ENCODE measurements around the gene ZDHHC22.

ZDHHC22 gene

GRCh38 chr14:77154421-77154820 lies 12.8 kb upstream of the ZDHHC22 start:
- peaks cover 31% of the 10 kb centered on the region for H3K27me3 ChIP-seq (replicated peaks; ENCODE audit: control insufficient read depth, insufficient read depth, low read length)
- H3K9ac ChIP-seq (ENCODE audit: low read length) = no peak overlapping the region
- no peaks in the 10 kb centered on the region for H3K9me3 ChIP-seq (ENCODE audit: control insufficient read depth, low read length)
- H3K36me3 ChIP-seq (ENCODE audit: control insufficient read depth, insufficient read depth, low read length, severe bottlenecking) = no peaks in the 10 kb centered on the region
- H3K4me1 ChIP-seq (ENCODE audit: control insufficient read depth, insufficient read depth, low read length) = peaks cover 9% of the 10 kb centered on the region
- DNase-seq (ENCODE audit: low read depth) = no peak
- H3K4me3 ChIP-seq (ENCODE audit: low read length) = no peak overlapping the region

- Histone ChIP-seq H3K4me1 (ENCODE audit: control insufficient read depth, insufficient read depth, low read length) (peaks cover 9% of the 10 kb centered on the region), H3K9me3 (ENCODE audit: control insufficient read depth, low read length) (no peaks in the 10 kb centered on the region), H3K27me3 (replicated peaks; ENCODE audit: control insufficient read depth, insufficient read depth, low read length) (peaks cover 31% of the 10 kb centered on the region), H3K36me3 (ENCODE audit: control insufficient read depth, insufficient read depth, low read length, severe bottlenecking) (no peaks in the 10 kb centered on the region), H3K9ac (ENCODE audit: low read length) (no peak overlapping the region), H3K4me3 (ENCODE audit: low read length) (no peak overlapping the region)
- DNase-seq (ENCODE audit: low read depth) = no peak
These were observed 12.2 kb upstream of the ZDHHC22 start for GRCh38 chr14:77153802-77154201.

- no peak overlapping the region for H3K4me3 ChIP-seq (ENCODE audit: low read length)
- no peak overlapping the region for H3K9ac ChIP-seq (ENCODE audit: low read length)
- peaks cover 32% of the 10 kb centered on the region for H3K27me3 ChIP-seq (replicated peaks; ENCODE audit: control insufficient read depth, insufficient read depth, low read length)
- H3K9me3 ChIP-seq (ENCODE audit: control insufficient read depth, low read length) = no peaks in the 10 kb centered on the region
- H3K36me3 ChIP-seq (ENCODE audit: control insufficient read depth, insufficient read depth, low read length, severe bottlenecking) = no peaks in the 10 kb centered on the region
- no peaks in the 10 kb centered on the region for H3K4me1 ChIP-seq (ENCODE audit: control insufficient read depth, insufficient read depth, low read length)
- peak; percentile 75 for DNase-seq (ENCODE audit: low read depth)
These were observed 10.5 kb upstream of the ZDHHC22 start for GRCh38 chr14:77151918-77152588.

GRCh38 chr14:77151245-77151644 lies 9.7 kb upstream of the ZDHHC22 start:
- peak; percentile 49 for DNase-seq (ENCODE audit: low read depth)

GRCh38 chr14:77148510-77149231 lies 7.1 kb upstream of the ZDHHC22 start:
- no peak for DNase-seq (ENCODE audit: low read depth)
- no peaks in the 10 kb centered on the region for H3K9me3 ChIP-seq (ENCODE audit: control insufficient read depth, low read length)
- no peaks in the 10 kb centered on the region for H3K36me3 ChIP-seq (ENCODE audit: control insufficient read depth, insufficient read depth, low read length, severe bottlenecking)
- no peak overlapping the region for H3K9ac ChIP-seq (ENCODE audit: low read length)
- H3K27me3 ChIP-seq (replicated peaks; ENCODE audit: control insufficient read depth, insufficient read depth, low read length) = peaks cover 41% of the 10 kb centered on the region
- no peak overlapping the region for H3K4me3 ChIP-seq (ENCODE audit: low read length)
- H3K4me1 ChIP-seq (ENCODE audit: control insufficient read depth, insufficient read depth, low read length) = no peaks in the 10 kb centered on the region

More at GRCh38 chr14:77151245-77151644, 9.7 kb upstream of the ZDHHC22 start:
- Histone ChIP-seq H3K27me3 (replicated peaks; ENCODE audit: control insufficient read depth, insufficient read depth, low read length) (peaks cover 38% of the 10 kb centered on the region), H3K4me1 (ENCODE audit: control insufficient read depth, insufficient read depth, low read length) (no peaks in the 10 kb centered on the region), H3K36me3 (ENCODE audit: control insufficient read depth, insufficient read depth, low read length, severe bottlenecking) (no peaks in the 10 kb centered on the region), H3K9ac (ENCODE audit: low read length) (no peak overlapping the region), H3K9me3 (ENCODE audit: control insufficient read depth, low read length) (no peaks in the 10 kb centered on the region), H3K4me3 (ENCODE audit: low read length) (no peak overlapping the region)

GRCh38 chr14:77145975-77146740 lies 4.6 kb upstream of the ZDHHC22 start:
- no peaks in the 10 kb centered on the region for H3K9me3 ChIP-seq (ENCODE audit: control insufficient read depth, low read length)
- no peak overlapping the region for H3K9ac ChIP-seq (ENCODE audit: low read length)
- peaks cover 54% of the 10 kb centered on the region for H3K27me3 ChIP-seq (replicated peaks; ENCODE audit: control insufficient read depth, insufficient read depth, low read length)
- H3K36me3 ChIP-seq (ENCODE audit: control insufficient read depth, insufficient read depth, low read length, severe bottlenecking) = no peaks in the 10 kb centered on the region
- no peaks in the 10 kb centered on the region for H3K4me1 ChIP-seq (ENCODE audit: control insufficient read depth, insufficient read depth, low read length)
- no peak for DNase-seq (ENCODE audit: low read depth)
- H3K4me3 ChIP-seq (ENCODE audit: low read length) = no peak overlapping the region

- Histone ChIP-seq H3K9me3 (ENCODE audit: control insufficient read depth, low read length) (no peaks in the 10 kb centered on the region), H3K36me3 (ENCODE audit: control insufficient read depth, insufficient read depth, low read length, severe bottlenecking) (no peaks in the 10 kb centered on the region), H3K4me1 (ENCODE audit: control insufficient read depth, insufficient read depth, low read length) (peaks cover 3% of the 10 kb centered on the region), H3K9ac (ENCODE audit: low read length) (no peak overlapping the region), H3K27me3 (replicated peaks; ENCODE audit: control insufficient read depth, insufficient read depth, low read length) (peaks cover 64% of the 10 kb centered on the region), H3K4me3 (ENCODE audit: low read length) (no peak overlapping the region)
- DNase-seq (ENCODE audit: low read depth) = no peak
These were observed 3.0 kb upstream of the ZDHHC22 start for GRCh38 chr14:77144412-77145115.

GRCh38 chr14:77143071-77143470 lies 1.5 kb upstream of the ZDHHC22 start:
- H3K9me3 ChIP-seq (ENCODE audit: control insufficient read depth, low read length) = no peaks in the 10 kb centered on the region
- peaks cover 78% of the 10 kb centered on the region for H3K27me3 ChIP-seq (replicated peaks; ENCODE audit: control insufficient read depth, insufficient read depth, low read length)
- no peak overlapping the region for H3K4me3 ChIP-seq (ENCODE audit: low read length)
- H3K9ac ChIP-seq (ENCODE audit: low read length) = no peak overlapping the region
- H3K4me1 ChIP-seq (ENCODE audit: control insufficient read depth, insufficient read depth, low read length) = peaks cover 3% of the 10 kb centered on the region
- H3K36me3 ChIP-seq (ENCODE audit: control insufficient read depth, insufficient read depth, low read length, severe bottlenecking) = no peaks in the 10 kb centered on the region
- DNase-seq (ENCODE audit: low read depth) = no peak

- H3K9ac ChIP-seq (ENCODE audit: low read length) = no peak overlapping the region
- no peaks in the 10 kb centered on the region for H3K36me3 ChIP-seq (ENCODE audit: control insufficient read depth, insufficient read depth, low read length, severe bottlenecking)
- peak overlapping the region; percentile 44 for H3K4me3 ChIP-seq (ENCODE audit: low read length)
- no peaks in the 10 kb centered on the region for H3K9me3 ChIP-seq (ENCODE audit: control insufficient read depth, low read length)
- peaks cover 84% of the 10 kb centered on the region for H3K27me3 ChIP-seq (replicated peaks; ENCODE audit: control insufficient read depth, insufficient read depth, low read length)
- peaks cover 3% of the 10 kb centered on the region for H3K4me1 ChIP-seq (ENCODE audit: control insufficient read depth, insufficient read depth, low read length)
- no peak for DNase-seq (ENCODE audit: low read depth)
These were observed 612 bp upstream of the ZDHHC22 start for GRCh38 chr14:77142005-77142800.

- Histone ChIP-seq H3K9me3 (ENCODE audit: control insufficient read depth, low read length) (no peaks in the 10 kb centered on the region), H3K9ac (ENCODE audit: low read length) (no peak overlapping the region), H3K4me1 (ENCODE audit: control insufficient read depth, insufficient read depth, low read length) (peaks cover 3% of the 10 kb centered on the region), H3K36me3 (ENCODE audit: control insufficient read depth, insufficient read depth, low read length, severe bottlenecking) (no peaks in the 10 kb centered on the region), H3K27me3 (replicated peaks; ENCODE audit: control insufficient read depth, insufficient read depth, low read length) (peaks cover 83% of the 10 kb centered on the region), H3K4me3 (ENCODE audit: low read length) (peak overlapping the region; percentile 44)
- no peak for DNase-seq (ENCODE audit: low read depth)
These were observed 1.0 kb downstream of the ZDHHC22 start for GRCh38 chr14:77140359-77141213.
